Upper lobe of left lung (tissue), 4 donors: Measurements from ENCODE around the gene ATP6V1G2.

Source experiments
- CTCF ChIP-seq, 6 experiments: fragments of 450-650 bp in 4 of 6; fragments of 200-600 bp in 2 of 6; sonication (generic) in 2 of 6; IDR thresholded peaks; one replicate each; pipeline ENCODE4 v1.5.1; 2016 to 2019; ENCODE audit warnings: antibody characterized with exemption in 6 of 6
- EP300 ChIP-seq, 4 donors: sonication (generic); formaldehyde crosslinking; IDR thresholded peaks; one replicate each; pipeline ENCODE4 v1.5.1; 2017; ENCODE audit warnings: antibody characterized with exemption in 4 of 4, control low read depth in 2 of 4
- POLR2A ChIP-seq, 4 donors: fragments of 450-650 bp; IDR thresholded peaks; one replicate each; pipeline ENCODE4 v1.5.1; 2016 to 2017; ENCODE audit warnings: antibody characterized with exemption in 4 of 4, mild to moderate bottlenecking in 2 of 4
- POLR2AphosphoS5 ChIP-seq, 2 donors: sonication (generic); formaldehyde crosslinking; IDR thresholded peaks; one replicate each; pipeline ENCODE4 v1.5.1; 2017; ENCODE audit warnings: antibody characterized with exemption in 2 of 2

GRCh38 chr6:31569861-31570536 lies 23.6 kb upstream of the ATP6V1G2 start:
- TF ChIP-seq POLR2A (IDR thresholded peaks at IDR 0.05) (no peak), POLR2AphosphoS5 (IDR thresholded peaks at IDR 0.05) (no peak), CTCF (IDR thresholded peaks at IDR 0.05) (no peak), EP300 (IDR thresholded peaks at IDR 0.05) (no peak)
